Dedifferentiated amniotic fluid mesenchymal stem cell (primary cell): ENCODE results near the gene EFNA1.
"Not testable (repeated sequence)": the region's sequence is repeated elsewhere in the genome, so short reads cannot be mapped to it uniquely, and the experiment has no call there.

ENCODE experiments used
- DNase-seq: peaks from one replicate; pipeline ENCODE4 v3.0.0-alpha.2; 2016; ENCODE audit errors: extremely low spot score

EFNA1 gene

DNA sequence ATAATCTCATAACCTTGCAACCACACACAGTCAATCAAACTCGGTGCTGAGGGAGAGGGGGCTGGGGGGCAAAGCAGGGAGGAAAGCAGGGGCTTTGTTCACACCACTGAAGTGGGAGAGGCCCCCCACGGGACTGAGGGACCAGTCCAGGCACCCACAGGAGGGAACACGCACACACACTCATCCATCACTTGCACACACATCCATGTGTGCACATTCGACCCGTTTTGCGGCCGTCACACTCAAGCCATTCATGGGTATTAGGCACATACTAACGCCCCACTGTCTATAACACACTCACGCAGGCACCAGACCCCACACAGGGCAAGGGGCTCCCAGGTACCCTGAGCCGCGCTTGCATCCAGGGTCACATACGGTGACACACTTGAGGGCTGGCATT is 35.0 kb upstream of the EFNA1 start:
- no peak for DNase-seq

DNA sequence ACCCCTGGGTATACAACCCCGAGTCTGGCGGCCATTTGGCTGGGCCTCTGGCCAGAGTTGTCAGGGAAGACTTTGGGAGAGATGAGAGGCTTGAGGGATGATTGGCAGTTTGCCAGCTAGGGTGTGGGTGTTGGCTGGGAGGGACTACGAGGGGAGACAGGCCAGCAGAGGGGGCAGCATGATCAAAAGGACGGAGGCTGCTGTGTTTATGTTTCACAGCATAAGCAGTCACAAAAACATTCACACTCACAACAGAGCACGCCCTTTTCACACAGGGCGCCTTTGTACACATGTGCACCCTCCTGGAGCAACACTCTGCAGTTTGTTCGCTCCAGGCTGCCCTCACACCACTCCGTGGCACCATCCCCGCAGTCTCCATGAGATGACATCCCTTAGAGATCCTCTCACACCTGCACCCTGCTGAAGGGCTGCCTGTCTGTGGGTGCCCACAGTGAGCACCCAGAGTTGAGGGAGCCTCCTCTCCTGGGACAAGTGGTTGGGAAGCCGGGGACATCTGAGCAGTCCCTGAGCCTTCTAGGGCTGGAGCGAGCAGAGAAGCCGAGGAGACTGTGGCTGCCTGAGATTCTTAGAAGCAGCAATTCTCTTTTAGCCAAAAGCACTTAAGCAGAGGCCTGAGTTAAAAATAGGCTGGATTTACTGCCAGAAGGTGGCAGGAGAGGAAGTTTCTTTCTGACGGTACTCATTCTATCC is 33.6 kb upstream of the EFNA1 start:
- peak; percentile 56 for DNase-seq

DNA sequence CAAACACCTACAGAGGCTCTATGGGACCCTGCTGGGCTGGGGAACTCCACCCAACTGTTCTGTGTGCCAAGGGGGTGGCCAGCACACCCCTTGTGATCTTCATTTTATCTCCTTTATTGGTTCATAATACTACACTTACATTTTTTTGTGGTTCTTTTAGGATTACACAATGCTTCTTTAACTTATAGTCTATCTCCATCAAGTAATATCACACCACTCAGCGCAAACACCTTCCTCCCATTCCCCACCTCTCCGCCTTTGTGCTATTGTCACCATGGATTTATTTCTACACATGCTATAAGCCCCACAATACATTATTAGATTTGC is 33.1 kb upstream of the EFNA1 start:
- no peak for DNase-seq

DNA sequence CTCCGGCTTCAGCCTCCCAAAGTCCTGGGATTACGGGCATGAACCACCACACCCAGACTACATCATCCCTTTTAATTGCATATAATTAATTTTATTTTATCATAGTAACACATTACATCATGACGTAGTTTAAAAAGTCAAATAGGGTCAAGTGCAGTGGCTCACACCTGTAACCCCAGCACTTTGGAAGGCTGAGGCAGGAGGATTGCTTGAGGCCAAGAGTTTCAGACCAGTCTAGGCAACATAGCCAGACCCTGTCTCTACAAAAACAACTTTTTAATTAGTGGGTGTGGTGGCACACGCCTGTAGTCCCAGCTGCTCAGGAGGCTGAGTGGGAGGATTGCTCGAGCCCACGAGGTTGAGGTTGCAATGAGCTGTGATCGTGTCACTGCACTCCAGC is 28.3 kb upstream of the EFNA1 start:
- no peak for DNase-seq

DNA sequence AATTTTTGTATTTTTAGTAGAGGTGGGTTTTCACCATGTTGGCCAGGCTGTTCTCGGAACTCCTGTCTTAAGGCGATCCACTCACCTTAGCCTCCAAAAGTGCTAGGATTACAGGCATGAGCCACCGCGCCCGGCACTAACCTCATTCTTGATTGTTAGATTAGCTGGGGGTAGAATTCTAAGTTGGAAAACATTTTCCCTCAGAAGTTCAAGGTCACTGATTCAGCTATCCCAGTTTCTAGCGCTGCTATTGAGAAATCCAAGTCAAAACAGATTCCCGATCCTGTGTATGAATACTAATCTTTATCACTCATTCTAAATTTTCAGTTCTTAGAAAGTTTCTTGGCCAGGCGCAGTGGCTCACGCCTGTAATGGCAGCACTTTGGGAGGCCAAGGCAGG is 24.4 kb upstream of the EFNA1 start:
- no peak for DNase-seq

DNA sequence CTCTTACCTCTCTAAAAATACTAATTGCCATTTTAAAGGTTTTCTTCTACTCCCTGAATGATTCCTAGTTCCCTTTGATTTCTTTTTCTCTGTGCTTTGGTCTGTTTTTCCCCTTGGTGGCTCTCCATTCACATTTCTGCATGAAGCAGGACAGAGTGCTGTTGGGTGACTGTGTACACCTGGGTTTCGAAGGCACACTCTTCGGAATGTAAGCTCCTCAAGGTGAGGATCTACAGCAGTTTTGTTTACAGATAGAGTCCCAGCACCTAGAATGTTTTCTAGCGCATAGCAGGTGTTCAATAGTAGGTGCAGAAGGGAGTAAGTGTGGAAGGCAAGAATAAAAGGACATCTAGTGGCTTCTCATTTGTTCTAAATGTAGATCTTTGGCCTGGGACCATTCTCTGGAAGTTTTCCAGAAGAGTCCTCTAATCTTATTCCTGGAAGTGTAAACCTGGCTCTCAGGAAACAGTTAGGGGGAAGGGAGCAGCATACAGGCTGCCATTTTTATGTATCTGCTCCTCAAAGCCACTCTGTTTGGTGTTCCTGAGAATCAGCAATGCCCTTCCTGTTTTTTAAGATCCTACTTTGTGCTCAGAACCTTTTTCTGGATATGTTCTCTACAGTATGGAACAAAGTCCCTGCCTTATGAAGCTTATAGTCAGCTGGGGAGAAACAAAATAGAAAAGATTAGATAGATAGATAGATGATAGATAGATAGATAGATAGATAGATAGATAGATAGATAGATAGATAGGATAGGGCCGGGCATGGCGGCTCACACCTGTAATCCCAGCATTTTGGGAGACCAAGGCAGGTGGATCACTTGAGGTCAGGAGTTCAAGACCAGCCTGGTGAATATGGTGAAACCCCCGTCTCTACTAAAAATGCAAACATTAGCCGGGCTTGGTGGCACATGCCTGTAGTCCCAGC is 22.8 kb upstream of the EFNA1 start:
- DNase-seq, result no peak

DNA sequence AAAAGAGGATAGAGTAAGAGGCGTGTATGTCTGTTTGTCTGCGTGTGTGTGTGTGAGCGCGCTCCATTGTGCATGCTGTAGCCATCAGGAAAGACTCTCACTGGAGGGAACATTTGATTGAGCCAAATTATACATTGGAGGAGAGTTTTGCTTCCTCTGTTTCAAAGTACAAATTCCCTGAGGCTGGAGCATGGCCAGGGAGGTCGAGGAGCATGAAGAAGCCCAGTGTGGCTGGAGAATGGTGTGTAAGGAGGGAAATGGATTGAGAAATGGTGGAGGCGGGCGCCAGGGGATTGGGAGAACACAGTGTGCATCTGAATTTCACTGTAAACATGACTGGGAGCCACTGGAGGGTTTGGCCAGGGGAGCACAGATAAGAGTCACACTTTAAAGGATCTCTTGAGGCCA is 22.1 kb upstream of the EFNA1 start:
- no peak for DNase-seq

DNA sequence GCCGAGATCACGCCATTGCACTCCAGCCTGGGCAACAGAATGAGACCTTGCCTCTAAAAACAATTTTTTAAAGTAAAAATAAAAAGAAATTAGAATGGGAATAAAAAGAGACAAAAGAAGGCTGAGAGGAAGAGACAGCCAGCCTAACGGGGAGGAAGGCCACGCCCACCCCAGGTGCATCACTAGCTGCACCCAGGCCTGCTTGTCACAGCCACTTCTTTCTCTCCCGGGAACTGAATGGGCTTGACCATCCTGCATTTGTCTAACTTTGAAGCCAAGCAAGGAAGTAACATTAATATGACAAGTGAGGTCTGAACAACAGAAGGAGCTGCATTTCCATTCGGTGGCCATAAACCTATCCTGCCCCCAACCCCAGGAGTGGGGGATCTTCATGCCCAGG is 20.8 kb upstream of the EFNA1 start:
- no peak for DNase-seq

DNA sequence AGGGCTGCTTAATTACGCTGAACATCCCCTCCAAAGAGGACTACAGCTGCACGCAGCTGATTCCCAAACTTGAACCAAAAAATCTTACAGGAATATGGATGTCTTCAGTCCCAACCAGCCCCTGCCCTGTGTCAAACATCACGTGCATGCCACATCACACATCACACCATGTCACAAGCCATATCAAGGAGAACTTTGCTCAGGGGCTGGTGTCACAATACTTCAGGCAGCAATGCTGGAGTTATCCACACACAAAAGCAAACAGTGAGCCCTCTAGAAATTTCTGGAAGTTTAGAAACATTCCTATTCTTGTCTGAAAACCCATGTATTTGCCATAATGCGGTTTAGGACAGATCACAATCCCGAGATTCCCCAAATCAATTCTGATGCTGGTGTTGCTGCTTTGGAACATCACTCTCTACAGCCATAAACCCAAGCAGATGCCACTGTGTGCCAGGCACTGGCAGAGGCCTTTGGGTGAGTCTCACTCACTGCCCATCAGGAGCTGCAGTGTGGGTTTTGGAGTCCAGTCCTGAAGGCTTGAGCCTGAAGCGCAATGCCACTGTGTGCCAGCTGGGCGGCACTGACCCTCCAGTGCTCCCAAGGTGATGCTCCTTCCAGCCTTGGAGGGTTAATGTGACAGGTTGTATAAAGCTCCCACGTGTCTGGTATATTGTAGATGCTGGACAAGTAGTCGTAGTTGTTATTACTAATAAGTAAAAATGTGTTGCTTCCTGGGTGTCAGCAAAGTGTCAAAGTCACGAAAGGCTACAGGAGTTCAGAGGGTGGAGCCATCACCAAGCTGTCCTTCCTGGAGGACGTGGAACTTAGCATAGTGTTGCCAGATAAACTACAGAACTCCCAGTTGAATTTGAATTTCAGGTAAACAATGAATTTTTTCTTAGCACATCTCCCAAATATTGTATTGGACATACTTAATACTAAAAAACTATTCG is 20.1 kb upstream of the EFNA1 start:
- DNase-seq, result no peak

DNA sequence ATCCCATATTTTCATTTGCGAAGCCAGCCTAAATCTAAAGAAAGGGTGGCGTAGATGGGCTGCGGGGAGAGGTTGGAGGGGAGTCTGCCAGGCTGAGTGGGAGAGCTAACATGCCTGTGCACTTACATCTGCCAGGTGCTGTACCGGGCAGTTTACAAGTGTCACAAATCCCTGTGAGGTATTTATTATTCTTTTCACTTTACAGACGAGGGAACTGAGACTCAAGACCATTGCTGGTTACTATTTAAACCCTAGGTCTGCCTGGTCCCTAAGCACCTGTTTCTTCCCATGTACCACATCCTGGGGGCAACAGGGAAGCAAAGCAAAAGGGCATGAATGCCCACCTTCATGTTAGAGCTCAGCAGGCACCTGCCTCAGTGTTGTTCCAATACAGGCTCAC is 19.4 kb upstream of the EFNA1 start:
- no peak for DNase-seq

DNA sequence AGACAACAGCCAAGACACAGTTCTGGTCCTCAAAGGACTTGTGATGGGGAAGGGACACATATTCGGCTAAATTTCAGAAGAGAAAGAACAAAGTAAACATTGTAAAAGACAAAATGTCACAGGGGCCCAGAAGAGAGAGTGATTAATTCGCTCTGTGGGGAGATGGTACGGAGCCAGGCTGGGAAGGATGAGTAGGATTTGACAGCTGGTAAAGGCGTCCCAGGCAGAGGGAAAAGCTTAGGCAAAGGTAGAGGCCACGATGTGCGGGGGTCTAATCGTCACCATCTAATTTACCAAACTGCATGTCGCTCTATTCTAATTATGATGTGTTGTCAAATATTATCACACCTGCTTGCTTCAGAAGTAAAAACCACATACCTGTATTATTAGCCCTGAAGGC is 17.3 kb upstream of the EFNA1 start:
- no peak for DNase-seq

DNA sequence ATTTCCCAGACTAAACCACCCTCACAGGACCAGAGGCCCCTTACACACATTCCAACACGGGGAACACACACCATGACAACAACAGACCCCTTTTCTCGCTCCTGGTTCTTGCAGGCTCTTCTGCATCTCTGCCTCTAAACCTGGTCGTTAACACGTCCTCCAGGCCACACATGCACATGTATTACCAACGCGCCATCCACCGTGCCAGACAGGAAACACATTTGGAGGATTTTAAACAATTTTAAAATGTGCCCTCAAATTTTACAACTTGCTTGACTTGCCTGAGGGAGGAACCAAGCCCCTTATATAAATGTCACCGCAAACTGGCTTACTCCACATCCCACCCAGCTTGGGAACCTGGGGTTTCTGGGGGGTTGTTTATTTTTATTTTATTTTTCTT is 16.9 kb upstream of the EFNA1 start:
- no peak for DNase-seq

DNA sequence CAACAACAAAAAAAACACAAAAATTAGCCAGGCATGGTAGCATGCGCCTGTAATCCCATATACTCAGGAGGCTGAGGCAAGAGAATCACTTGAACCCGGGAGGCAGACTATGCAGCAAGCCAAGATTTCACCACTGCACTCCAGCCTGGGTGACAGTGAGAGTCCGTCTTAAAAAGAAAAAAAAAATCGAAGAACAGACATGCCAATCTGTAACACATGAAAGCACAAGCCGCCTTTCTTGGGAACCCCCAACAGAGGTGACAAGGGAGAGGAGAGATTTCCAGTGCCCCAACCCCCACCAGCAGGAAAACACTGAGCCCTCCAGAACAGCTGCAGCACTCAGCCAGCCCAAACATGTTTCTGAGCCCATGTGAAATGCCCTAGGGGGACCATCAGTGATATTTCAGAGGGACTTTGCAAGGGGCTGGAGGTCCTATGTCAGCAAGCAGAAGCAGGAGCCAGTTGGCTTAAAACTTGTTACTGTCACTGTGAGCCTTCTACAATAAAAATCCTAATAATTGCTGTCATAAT is 14.2 kb upstream of the EFNA1 start:
- no peak for DNase-seq

DNA sequence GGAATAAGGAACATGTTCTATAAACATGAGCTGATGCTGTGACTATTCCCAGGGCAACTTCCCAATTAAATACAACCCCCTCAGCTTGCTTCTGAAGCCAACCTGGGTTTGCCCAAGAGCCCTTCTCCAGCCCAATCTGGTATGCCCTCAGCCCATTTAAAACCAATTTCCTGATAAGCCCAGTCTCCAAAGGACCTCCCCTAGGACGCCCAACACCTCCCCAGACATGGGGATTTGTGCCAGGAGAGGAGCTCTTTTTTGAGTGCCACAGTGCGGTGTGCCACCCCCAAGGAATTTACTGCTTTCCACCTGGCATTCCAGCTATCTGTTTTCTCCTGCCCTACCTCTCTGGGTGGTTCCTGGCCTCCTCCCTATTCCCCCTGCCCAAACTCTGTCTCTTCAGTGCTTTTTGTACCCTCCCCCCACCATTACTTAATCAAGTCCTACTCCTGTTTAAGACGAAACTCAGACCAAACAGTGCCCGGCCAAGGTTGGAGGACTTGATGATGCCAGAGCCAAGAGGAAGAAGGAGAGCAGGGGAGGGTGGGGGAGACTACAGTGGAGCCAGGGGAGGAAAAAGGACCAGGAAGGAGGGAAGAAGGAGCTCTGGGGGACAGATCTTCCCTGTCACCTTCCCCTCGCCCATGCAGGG is 11.4 kb upstream of the EFNA1 start:
- no peak for DNase-seq

DNA sequence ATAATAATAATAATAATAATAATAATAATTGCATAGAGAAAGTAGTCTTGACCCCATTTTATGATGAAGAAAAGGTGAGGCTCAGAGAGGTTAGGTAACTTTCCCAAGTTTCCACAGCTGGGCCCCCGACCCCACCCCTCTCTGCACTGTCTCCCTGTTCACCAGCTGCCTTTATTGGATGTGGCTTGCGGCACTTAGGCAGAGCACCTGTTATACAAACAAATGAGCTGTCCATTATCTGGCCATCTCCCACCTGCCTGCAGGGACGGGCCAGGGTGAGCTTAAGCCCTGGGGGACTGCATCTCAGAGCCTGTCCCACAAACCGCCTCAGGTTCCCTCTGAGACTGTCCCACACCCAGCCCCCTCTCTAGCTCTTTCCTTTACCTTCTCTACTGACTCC is 10.1 kb upstream of the EFNA1 start:
- DNase-seq, result no peak

DNA sequence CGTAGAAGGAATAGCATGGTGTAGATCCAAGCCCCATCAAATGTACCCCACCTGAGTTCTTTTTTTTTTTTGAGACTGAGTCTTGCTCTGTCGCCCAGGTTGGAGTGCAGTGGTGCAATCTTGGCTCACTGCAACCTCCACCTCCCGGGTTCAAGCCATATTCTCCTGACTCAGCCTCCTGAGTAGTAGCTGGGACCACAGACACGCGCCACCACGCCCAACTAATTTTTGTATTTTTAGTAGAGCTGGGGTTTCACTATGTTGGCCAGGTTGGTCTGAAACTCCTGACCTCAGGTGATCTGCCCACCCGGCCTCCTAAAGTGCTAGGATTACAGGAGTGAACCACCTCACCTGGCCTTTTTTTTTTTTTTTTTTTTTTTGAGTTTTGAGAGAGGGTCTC is 9.6 kb upstream of the EFNA1 start:
- DNase-seq, result not testable (repeated sequence)

DNA sequence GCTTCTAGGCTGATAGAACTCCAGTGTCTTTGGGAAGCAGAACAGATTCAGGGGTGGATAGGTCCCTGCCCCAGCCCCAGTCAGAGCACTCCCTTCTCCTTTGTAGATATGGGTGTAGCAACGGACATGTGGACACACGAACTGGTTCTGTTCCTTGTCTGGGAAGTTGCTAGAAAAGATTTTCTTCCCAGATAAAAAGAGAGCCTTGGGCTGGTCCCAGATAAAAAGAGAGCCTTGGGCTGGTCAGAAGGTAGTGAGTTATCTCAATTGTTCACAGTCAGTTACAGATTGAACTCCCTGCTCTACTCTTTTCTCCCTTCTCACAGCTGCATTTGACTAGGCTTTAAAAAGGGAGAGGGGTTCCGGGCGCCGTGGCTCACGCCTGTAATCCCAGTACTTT is 7.4 kb upstream of the EFNA1 start:
- DNase-seq, result no peak

DNA sequence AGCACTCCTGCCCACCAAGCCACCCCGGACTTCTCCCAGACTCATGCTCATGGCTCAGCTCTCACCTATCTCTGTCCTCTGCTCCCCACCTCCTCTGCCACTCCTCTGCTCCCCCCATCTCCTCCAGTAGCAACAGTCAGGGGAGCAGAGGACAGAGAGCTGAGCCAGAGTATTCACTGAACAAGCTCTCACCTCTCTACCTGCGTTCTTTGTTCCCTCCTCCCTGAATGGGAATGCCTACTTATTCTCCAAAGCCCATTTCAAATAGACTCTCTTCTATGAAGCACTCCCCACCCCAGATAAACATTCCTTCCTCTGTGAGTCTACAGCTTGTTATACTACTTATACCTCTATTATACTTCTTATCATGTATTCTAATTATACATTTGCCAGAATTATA is 6.4 kb upstream of the EFNA1 start:
- no peak for DNase-seq

DNA sequence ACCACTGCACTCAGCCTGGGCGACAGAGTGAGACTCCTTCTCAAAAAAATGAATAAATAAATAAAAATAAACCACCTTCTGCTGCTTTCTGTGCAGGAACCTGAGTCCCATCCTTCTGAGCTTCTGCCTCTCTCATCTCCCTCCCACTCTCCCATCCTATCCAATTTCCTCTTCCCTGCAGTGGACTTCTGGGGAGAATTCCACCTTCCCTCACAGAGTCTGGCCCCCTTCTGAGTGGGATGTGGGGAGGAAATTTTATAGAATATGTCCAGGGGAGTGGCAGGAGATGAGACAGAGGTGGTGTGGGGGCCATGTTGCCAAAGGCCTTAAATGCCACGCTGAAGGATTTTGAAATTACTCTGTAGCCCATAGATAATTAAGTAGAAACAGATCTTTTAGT is 5.4 kb upstream of the EFNA1 start:
- DNase-seq, result no peak

DNA sequence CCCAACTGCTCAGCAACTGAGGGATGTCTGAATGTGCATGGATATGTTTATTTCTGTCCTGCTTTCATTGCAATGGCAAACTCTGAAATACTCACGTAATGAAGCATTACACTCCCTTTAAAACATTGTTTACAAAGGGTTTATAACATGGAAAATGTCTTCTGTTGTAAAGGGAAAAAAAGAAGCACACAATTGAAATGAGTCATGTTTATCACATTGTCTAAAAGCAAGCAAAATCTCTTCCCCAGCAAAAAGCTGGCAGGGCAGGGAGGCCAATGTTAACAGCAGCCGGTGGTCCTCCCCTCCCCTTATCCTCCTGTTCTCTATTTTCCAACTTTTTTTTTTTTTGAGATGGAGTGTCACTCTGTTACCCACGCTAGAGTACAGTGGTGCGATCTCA is 3.9 kb upstream of the EFNA1 start:
- no peak for DNase-seq
